ENCODE results near the gene PTPRN. TPM values are rescaled to one million over a fixed set of nuclear protein-coding genes. Genes with fewer than 3 reads are reported as not detected.

Gene PTPRN
- total and polyA plus RNA-seq, 9 of the 15 experiments (the other 6 are each of a cell fraction or from before 2014, with no cell fraction given) = 0.15 to 2.4 (median 0.43) TPM; not detected in 1

DNA sequence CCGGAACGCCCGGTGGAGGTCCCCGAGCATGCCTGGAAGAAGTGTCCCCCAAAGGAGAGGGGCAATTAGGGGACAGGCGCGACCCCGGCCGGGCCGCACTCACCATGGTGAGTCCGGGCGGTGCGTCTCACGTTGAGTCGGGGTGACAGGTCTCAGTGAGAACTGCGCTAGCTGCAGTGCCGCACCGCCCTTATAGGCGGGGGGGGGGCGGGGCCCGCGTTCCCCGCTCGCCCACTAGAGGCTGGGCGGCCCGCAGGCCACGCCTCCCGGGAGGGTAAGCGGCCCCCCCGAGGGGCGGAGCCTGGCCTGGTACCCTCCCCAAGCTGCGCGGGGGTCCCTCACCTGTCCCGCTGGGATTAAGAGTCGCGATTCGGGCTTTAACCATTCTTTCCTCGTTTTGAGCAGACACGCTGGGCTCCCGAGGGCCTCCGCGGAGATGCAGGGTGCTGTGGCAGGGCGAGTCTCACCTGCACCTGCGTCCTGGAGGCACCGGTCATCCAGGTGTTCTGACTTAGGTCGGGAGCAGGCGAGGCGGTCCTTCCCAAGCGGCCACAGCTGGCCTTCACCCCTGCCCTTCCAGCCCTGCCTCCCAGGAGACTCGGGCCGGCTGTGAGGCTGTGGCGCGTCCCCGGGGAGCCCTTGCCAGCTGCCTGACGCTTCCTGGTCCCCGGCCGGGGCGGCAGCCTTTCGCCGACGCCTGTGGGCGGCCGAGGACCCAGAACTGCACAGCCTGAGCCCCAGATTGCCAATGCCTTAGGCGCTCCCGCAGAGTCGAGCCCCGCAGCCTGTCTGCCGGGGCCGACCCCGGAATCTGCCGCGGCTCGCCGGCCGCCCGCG is 55.2 kb downstream of the PTPRN start, which contains the start of gene TUBA4A (continued):
- TF ChIP-seq ZNF644 (tag; IDR thresholded peaks at IDR 0.05; ENCODE audit: low read depth) (no peak), CHD4 (IDR thresholded peaks at IDR 0.05; ENCODE audit: insufficient read depth, insufficient replicate concordance, low read depth, low read length, poor library complexity, severe bottlenecking) (no peak), CHCHD3 (CRISPR knock-in tag; IDR thresholded peaks at IDR 0.05) (no peak), ZNF316 (IDR thresholded peaks at IDR 0.05) (no peak), CSDE1 (IDR thresholded peaks at IDR 0.05) (no peak), SUPT5H (IDR thresholded peaks at IDR 0.05) (peak; percentile 77), ZNF165 (CRISPR knock-in tag; IDR thresholded peaks at IDR 0.05; ENCODE audit: borderline replicate concordance) (no peak), PTRF (tag; IDR thresholded peaks at IDR 0.05) (no peak), ZNF707 (CRISPR knock-in tag; conservative IDR thresholded peaks at IDR 0.05) (no peak), CC2D1A (IDR thresholded peaks at IDR 0.05) (no peak), ZFPM2 (CRISPR knock-in tag; IDR thresholded peaks at IDR 0.05) (no peak), FOXP1 (CRISPR knock-in tag; IDR thresholded peaks at IDR 0.05) (no peak), HNRNPL (IDR thresholded peaks at IDR 0.05; ENCODE audit: low read depth, low read length) (0 out of 2 replicates have a peak, but pooled peaks have one; percentile 55), SMAD2 (IDR thresholded peaks at IDR 0.05; ENCODE audit: low read depth, low read length) (no peak), ERF (CRISPR knock-in tag; IDR thresholded peaks at IDR 0.05) (no peak), CHD2 (IDR thresholded peaks at IDR 0.05; ENCODE audit: low read depth, low read length) (no peak), RCOR1 (IDR thresholded peaks at IDR 0.05; ENCODE audit: borderline replicate concordance in 1 of 2, low read depth in 2 of 2, low read length in 2 of 2) (no peak), FOS (IDR thresholded peaks at IDR 0.05; ENCODE audit: extremely low read depth, insufficient read length) (no peak), EP300 (IDR thresholded peaks at IDR 0.05; ENCODE audit: low read length) (no peak), POLR2AphosphoS5 (IDR thresholded peaks at IDR 0.05; ENCODE audit: control insufficient read depth, insufficient read depth, low read depth, low read length) (peak; percentile 75; the same call in 1 of the 2 replicates)
- TF ChIP-seq, protein P1, sequence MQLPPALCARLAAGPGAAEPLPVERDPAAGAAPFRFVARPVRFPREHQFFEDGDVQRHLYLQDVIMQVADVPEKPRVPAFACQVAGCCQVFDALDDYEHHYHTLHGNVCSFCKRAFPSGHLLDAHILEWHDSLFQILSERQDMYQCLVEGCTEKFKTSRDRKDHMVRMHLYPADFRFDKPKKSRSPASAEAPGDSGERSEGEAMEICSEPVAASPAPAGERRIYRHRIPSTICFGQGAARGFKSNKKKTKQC (CRISPR knock-in tag; IDR thresholded peaks at IDR 0.05) = no peak
- TF ChIP-seq, protein P2, sequence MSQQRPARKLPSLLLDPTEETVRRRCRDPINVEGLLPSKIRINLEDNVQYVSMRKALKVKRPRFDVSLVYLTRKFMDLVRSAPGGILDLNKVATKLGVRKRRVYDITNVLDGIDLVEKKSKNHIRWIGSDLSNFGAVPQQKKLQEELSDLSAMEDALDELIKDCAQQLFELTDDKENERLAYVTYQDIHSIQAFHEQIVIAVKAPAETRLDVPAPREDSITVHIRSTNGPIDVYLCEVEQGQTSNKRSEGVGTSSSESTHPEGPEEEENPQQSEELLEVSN (IDR thresholded peaks at IDR 0.05; ENCODE audit: borderline replicate concordance in 1 of 2, extremely low read depth in 1 of 2, insufficient read depth in 1 of 2, insufficient read length in 1 of 2, low read depth in 1 of 2, low read length in 1 of 2, poor library complexity in 1 of 2, severe bottlenecking in 1 of 2) = no peak
- TF ChIP-seq, protein P3, sequence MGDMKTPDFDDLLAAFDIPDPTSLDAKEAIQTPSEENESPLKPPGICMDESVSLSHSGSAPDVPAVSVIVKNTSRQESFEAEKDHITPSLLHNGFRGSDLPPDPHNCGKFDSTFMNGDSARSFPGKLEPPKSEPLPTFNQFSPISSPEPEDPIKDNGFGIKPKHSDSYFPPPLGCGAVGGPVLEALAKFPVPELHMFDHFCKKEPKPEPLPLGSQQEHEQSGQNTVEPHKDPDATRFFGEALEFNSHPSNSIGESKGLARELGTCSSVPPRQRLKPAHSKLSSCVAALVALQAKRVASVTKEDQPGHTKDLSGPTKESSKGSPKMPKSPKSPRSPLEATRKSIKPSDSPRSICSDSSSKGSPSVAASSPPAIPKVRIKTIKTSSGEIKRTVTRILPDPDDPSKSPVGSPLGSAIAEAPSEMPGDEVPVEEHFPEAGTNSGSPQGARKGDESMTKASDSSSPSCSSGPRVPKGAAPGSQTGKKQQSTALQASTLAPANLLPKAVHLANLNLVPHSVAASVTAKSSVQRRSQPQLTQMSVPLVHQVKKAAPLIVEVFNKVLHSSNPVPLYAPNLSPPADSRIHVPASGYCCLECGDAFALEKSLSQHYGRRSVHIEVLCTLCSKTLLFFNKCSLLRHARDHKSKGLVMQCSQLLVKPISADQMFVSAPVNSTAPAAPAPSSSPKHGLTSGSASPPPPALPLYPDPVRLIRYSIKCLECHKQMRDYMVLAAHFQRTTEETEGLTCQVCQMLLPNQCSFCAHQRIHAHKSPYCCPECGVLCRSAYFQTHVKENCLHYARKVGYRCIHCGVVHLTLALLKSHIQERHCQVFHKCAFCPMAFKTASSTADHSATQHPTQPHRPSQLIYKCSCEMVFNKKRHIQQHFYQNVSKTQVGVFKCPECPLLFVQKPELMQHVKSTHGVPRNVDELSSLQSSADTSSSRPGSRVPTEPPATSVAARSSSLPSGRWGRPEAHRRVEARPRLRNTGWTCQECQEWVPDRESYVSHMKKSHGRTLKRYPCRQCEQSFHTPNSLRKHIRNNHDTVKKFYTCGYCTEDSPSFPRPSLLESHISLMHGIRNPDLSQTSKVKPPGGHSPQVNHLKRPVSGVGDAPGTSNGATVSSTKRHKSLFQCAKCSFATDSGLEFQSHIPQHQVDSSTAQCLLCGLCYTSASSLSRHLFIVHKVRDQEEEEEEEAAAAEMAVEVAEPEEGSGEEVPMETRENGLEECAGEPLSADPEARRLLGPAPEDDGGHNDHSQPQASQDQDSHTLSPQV (IDR thresholded peaks at IDR 0.05) = no peak
